ENCODE data around the gene ZBTB20.

Gene ZBTB20

GRCh38 chr3:114418724-114419543 lies 728.2 kb downstream of the ZBTB20 start:
- peak; percentile 61 for DNase-seq

- DNase-seq = no peak
Observed at GRCh38 chr3:114418107-114418506, 729.0 kb downstream of the ZBTB20 start.

- no peak for DNase-seq
Observed at GRCh38 chr3:114417675-114418074, 729.4 kb downstream of the ZBTB20 start.

GRCh38 chr3:114417265-114417664 lies 729.8 kb downstream of the ZBTB20 start:
- DNase-seq = no peak

- no peak for DNase-seq
Observed at GRCh38 chr3:114411811-114412803, 735.0 kb downstream of the ZBTB20 start.

- DNase-seq = no peak
Observed at GRCh38 chr3:114411190-114411668, 735.9 kb downstream of the ZBTB20 start.

- DNase-seq = peak; percentile 65
Observed at GRCh38 chr3:114408736-114409670, 738.1 kb downstream of the ZBTB20 start.

- no peak for DNase-seq
Observed at GRCh38 chr3:114406922-114407321, 740.2 kb downstream of the ZBTB20 start.

- DNase-seq = no peak
Observed at GRCh38 chr3:114406286-114406685, 740.8 kb downstream of the ZBTB20 start.

GRCh38 chr3:114405202-114405990 lies 741.7 kb downstream of the ZBTB20 start:
- no peak for DNase-seq

GRCh38 chr3:114404590-114404989 lies 742.5 kb downstream of the ZBTB20 start:
- no peak for DNase-seq

GRCh38 chr3:114402838-114403237 lies 744.2 kb downstream of the ZBTB20 start:
- no peak for DNase-seq

GRCh38 chr3:114401346-114401745 lies 745.7 kb downstream of the ZBTB20 start:
- no peak for DNase-seq

- DNase-seq = no peak
Observed at GRCh38 chr3:114400371-114400770, 746.7 kb downstream of the ZBTB20 start.

- DNase-seq = no peak
Observed at GRCh38 chr3:114394551-114394950, 752.5 kb downstream of the ZBTB20 start.

GRCh38 chr3:114393367-114394072 lies 753.6 kb downstream of the ZBTB20 start:
- DNase-seq = no peak

GRCh38 chr3:114392831-114393230 lies 754.3 kb downstream of the ZBTB20 start:
- DNase-seq = no peak

GRCh38 chr3:114389156-114389555 lies 757.9 kb downstream of the ZBTB20 start:
- no peak for DNase-seq

GRCh38 chr3:114384558-114384903 lies 762.6 kb downstream of the ZBTB20 start:
- DNase-seq = no peak

- DNase-seq = no peak
Observed at GRCh38 chr3:114383875-114384557, 763.1 kb downstream of the ZBTB20 start.

Data from SHP77 treated with DMSO at 0.1 percent for 48 hours (cell line).